Prostate gland (tissue), 2 donors: ENCODE measurements around the gene USP32. TPM values are rescaled to one million over a fixed set of nuclear protein-coding genes. Genes with fewer than 3 reads are reported as not detected.
A peak's percentile ranks its signal among the peaks of the same experiment; 100 is the strongest.

Experiments
- DNase-seq: peaks from one replicate; pipeline ENCODE4 v3.0.0-alpha.2; 2019; ENCODE audit warnings: low spot score
- H3K27ac ChIP-seq, 2 donors: fragments of 200-600 bp; sonication (generic); 2 replicates each; pipeline ENCODE4 v1.5.1; 2017 to 2019
- H3K27me3 ChIP-seq: fragments of 200-600 bp; sonication (generic); replicated peaks from 2 replicates; pipeline ENCODE4 v1.5.1; 2019; ENCODE audit not compliant: insufficient read depth
- H3K36me3 ChIP-seq, 2 donors: fragments of 200-600 bp; sonication (generic); 1 replicate in 1 of 2; 2 replicates in 1 of 2; pipeline versions ENCODE4 v1.5.1 to v1.8.1; 2017 to 2019
- H3K4me1 ChIP-seq: fragments of 200-600 bp; sonication (generic); replicated peaks from 2 replicates; pipeline ENCODE4 v1.5.1; 2019
- H3K4me3 ChIP-seq, 2 donors: fragments of 200-600 bp; sonication (generic); 2 replicates each; pipeline ENCODE4 v1.5.1; 2017 to 2019
- H3K9me3 ChIP-seq: fragments of 200-600 bp; sonication (generic); 2 replicates; pipeline ENCODE4 v1.5.1; 2017
- POLR2A ChIP-seq: fragments of 450-650 bp; IDR thresholded peaks from one replicate; pipeline ENCODE4 v1.6.1; 2016; ENCODE audit warnings: antibody characterized with exemption, mild to moderate bottlenecking
- POLR2AphosphoS5 ChIP-seq: sonication (generic); formaldehyde crosslinking; IDR thresholded peaks from one replicate; pipeline ENCODE4 v1.6.1; 2017; ENCODE audit warnings: antibody characterized with exemption
- WGBS: methylation state at CpG from one replicate; pipeline ENCODE4 v1.1.5; 2018; 5-methylcytosine and 5-hydroxymethylcytosine counted together
- intact Hi-C: fragments of 100-400 bp; cut with DNase I; formaldehyde crosslinking; loops from one replicate; pipeline ENCODE4 v1.14.2; 2022
- small RNA-seq, 2 donors: library from RNA; depleted of rRNA; stranded (forward); fragments of <200 nt; gene quantifications; one replicate each; pipeline ENCODE3, GENCODE V24; 2016
- total RNA-seq, 2 donors: library from RNA; depleted of rRNA; stranded (reverse); fragments of >200 nt; gene quantifications; one replicate each; pipeline ENCODE4 v1.1.0, GENCODE V29; 2016
- TF ChIP-seq, protein P1 (sequence below), 4 experiments: fragments of 200-600 bp in 2 of 4; fragments of 450-650 bp in 2 of 4; sonication (generic) in 2 of 4; IDR thresholded peaks; 1 replicate in 3 of 4; 2 replicates in 1 of 4; pipeline ENCODE4 v1.5.1; 2016 to 2019; ENCODE audit warnings: antibody characterized with exemption in 4 of 4, mild to moderate bottlenecking in 2 of 4, moderate library complexity in 2 of 4

Gene USP32
- total RNA-seq, 2 donors from 2014 or later = 21.8 to 59.3 TPM

DNA sequence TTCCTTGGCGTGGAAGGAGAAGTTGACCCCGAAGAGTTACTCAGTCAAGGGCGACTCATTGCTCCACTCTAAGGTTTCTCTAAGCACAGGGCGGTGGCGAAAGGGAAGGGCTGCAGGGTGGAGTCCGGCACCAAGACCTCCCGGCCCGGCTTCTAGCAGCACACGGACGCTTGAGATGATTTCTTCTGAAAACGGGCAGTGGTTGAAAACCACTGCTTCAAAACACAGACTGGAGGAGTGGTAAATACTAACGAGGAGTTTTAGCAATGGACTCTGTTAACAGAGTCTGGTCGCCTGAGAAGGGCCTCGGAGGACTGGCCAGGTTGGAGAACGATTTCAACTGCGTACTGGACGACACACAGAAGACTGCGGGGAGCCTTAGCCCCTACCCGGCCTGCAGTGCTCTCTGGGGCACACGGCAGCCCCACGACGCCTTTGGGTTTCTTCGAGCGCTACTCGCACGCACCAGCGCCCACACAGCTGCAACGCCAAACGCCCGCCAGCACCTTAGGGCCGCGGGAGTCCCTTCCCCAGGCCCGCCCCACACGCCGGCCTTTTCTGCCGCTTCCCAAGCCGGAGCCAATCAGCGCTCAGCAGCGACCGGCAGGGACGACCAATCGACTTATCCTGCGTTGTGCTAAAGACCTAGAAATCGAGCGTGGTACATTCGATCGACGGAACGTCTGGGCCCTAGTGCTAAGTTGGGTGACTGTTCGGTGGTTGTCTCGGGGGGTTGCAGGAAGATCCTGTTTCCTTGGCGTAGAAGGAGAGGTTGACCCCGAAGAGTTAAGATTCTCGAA is 256.6 kb downstream of the USP32 start:
- TF ChIP-seq, protein P1, sequence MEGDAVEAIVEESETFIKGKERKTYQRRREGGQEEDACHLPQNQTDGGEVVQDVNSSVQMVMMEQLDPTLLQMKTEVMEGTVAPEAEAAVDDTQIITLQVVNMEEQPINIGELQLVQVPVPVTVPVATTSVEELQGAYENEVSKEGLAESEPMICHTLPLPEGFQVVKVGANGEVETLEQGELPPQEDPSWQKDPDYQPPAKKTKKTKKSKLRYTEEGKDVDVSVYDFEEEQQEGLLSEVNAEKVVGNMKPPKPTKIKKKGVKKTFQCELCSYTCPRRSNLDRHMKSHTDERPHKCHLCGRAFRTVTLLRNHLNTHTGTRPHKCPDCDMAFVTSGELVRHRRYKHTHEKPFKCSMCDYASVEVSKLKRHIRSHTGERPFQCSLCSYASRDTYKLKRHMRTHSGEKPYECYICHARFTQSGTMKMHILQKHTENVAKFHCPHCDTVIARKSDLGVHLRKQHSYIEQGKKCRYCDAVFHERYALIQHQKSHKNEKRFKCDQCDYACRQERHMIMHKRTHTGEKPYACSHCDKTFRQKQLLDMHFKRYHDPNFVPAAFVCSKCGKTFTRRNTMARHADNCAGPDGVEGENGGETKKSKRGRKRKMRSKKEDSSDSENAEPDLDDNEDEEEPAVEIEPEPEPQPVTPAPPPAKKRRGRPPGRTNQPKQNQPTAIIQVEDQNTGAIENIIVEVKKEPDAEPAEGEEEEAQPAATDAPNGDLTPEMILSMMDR (IDR thresholded peaks at IDR 0.05) = no peak
- TF ChIP-seq POLR2A = peak; percentile 38
- TF ChIP-seq POLR2AphosphoS5 = peak; percentile 93
- 2% methylated on average over 54 of the region's 54 CpGs for WGBS
- Histone ChIP-seq H3K4me3 (peak overlapping the region; percentile 48 to 51), H3K27me3 (peaks cover 13% of the 10 kb centered on the region), H3K27ac (peak overlapping the region; percentile 25 to 40), H3K36me3 (no peaks in the 10 kb centered on the region), H3K9me3 (no peaks in the 10 kb centered on the region), H3K4me1 (peaks cover 3% of the 10 kb centered on the region)
- intact Hi-C loops = no loop called here
- DNase-seq = peak; percentile 85

DNA sequence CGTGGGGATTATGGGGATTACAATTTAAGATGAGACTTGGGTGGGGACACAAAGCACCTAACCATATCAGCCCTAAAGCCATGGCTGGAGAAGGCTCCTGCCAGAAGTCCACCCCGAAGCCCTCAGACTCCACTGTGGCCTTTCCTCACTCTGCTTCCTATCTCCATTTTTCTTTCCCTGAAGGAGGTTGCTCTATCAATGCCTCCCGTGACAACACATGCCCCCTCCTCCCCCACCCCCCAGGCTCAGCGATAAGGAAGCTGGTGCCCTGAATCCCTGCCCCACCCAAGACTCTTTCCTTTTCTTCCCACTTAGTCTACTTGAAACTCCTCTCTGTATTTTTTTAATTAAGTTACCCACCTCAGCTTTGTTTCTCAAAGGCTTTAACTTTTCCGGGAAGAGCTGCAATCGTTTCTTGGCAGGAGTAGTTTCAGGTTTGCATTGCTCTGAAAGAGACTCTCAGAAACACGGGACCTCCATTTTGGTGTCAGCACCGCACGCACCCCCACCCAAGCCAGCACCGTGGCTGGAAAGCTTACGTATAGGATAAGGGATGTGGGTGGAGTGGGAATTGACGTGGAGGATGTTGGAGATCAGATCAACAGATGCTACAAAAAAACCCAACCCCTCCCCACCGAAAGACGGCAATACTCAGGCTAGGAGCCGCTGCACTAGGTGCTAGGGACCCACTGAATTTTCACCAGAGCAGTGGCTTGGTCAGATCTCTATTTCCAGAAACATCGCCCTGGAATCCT is 257.4 kb downstream of the USP32 start:
- Histone ChIP-seq H3K4me1 (no peaks in the 10 kb centered on the region), H3K27me3 (peaks cover 10% of the 10 kb centered on the region), H3K9me3 (no peaks in the 10 kb centered on the region), H3K27ac (peak overlapping the region in 1 of 2 donors; percentile 25), H3K36me3 (no peaks in the 10 kb centered on the region), H3K4me3 (peak overlapping the region; percentile 48 to 51)
- TF ChIP-seq, protein P1 (IDR thresholded peaks at IDR 0.05) = no peak
- no peak for TF ChIP-seq POLR2A
- WGBS = 8% methylated on average over 16 of the region's 16 CpGs
- no peak for DNase-seq
- intact Hi-C loops = no loop called here

DNA sequence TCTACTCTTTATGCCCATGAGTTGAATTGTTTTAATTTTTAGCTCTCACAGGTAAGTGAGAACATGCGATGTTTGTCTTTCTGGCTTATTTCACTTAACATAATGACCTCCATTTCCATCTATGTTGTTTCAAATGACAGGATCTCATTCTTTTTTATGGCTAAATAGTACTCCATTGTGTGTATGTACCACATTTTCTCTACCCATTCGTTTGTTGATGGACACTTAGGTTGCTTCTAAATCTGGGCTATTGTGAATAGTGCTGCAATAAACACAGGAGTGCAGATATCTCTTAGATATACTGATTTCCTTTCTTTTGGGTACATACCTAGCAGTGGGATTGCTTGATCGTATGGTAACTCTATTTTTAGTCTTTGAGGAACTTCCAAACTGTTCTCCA is 261.5 kb downstream of the USP32 start:
- intact Hi-C loops = no loop called here
- WGBS = 87% methylated on average over 3 of the region's 3 CpGs
- no peaks in the 10 kb centered on the region for H3K27me3 ChIP-seq

DNA sequence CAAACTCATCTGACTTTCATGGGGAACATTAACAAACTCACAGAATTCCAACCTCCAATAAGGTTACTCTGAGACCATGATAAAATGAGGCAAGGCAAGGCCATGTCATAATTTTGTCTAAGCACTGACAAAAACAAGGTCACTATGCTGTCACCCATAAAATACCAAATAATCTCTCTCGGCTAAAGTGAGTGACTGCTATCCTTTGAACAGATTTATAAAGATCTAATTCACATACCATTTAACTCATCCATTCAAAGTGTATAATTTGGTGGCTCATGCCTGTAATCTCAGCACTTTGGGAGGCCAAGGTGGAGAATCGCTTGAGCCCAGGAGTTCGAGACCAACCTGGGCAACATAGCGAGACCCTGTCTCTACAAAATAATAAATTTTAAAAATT is 262.8 kb downstream of the USP32 start:
- Histone ChIP-seq H3K36me3 (no peaks in the 10 kb centered on the region), H3K4me1 (no peaks in the 10 kb centered on the region), H3K27ac (no peak overlapping the region), H3K27me3 (no peaks in the 10 kb centered on the region), H3K4me3 (no peak overlapping the region), H3K9me3 (no peaks in the 10 kb centered on the region)
- WGBS = 87% methylated on average over 4 of the region's 4 CpGs
- TF ChIP-seq POLR2A (no peak), POLR2AphosphoS5 (no peak)
- intact Hi-C loops = no loop called here
- no peak for DNase-seq

More for the DNA sequence above, 261.5 kb downstream of the USP32 start:
- DNase-seq = no peak
- Histone ChIP-seq H3K9me3 (no peaks in the 10 kb centered on the region), H3K27ac (no peak overlapping the region), H3K4me1 (no peaks in the 10 kb centered on the region), H3K36me3 (no peaks in the 10 kb centered on the region), H3K4me3 (no peak overlapping the region)
- no peak for TF ChIP-seq POLR2AphosphoS5
- TF ChIP-seq, protein P1 (IDR thresholded peaks at IDR 0.05) = no peak
- no peak for TF ChIP-seq POLR2A

Small RNA genes lying within 50 kb of the gene (small RNA-seq; reads per million reads assigned to genes)
- 34.1 to 60.9 reads per million in 2 donors for gene SCARNA20

Other genes with a start within 250 kb of the USP32 start
- 1 to 10 TPM in 1 of 2 donors, under 1 TPM in 1; 0.96 to 4.7 TPM for gene CA4, start 242.2 kb downstream of the USP32 start, total RNA-seq
- gene CHCT1, start 30.4 kb upstream of the USP32 start, total RNA-seq = 1 to 10 TPM in 1 of 2 donors, not detected in 1; 5.9 TPM
- 10 to 100 TPM; 35.7 to 50.0 TPM for gene APPBP2, start 134.1 kb upstream of the USP32 start, total RNA-seq
- gene PPM1D, start 208.1 kb upstream of the USP32 start, total RNA-seq = 10 to 100 TPM; 10.4 to 18.9 TPM